Type B pancreatic cell (in vitro differentiated cells): ENCODE results near the gene HOMER1. TPM values are rescaled to one million over a fixed set of nuclear protein-coding genes. Genes with fewer than 3 reads are reported as not detected.

Experiments used
- DNase-seq: peaks from one replicate; pipeline ENCODE4 v3.0.0; 2021; ENCODE audit warnings: mixed read lengths; ENCODE audit not compliant: unreplicated experiment; ENCODE audit errors: extremely low spot score
- H3K27ac Mint-ChIP-seq: 2 replicates; pipeline ENCODE4 v1.8.0; 2021; ENCODE audit warnings: mild to moderate bottlenecking, mixed read lengths
- H3K27me3 Mint-ChIP-seq: 2 replicates; pipeline ENCODE4 v1.8.0; 2021; ENCODE audit warnings: mixed read lengths
- H3K36me3 Mint-ChIP-seq: 2 replicates; pipeline ENCODE4 v1.8.0; 2021; ENCODE audit warnings: mixed read lengths
- H3K4me1 Mint-ChIP-seq: one replicate; pipeline ENCODE4 v1.8.0; 2021; ENCODE audit warnings: mixed read lengths; ENCODE audit not compliant: unreplicated experiment
- H3K4me3 Mint-ChIP-seq: 2 replicates; pipeline ENCODE4 v1.8.0; 2021; ENCODE audit warnings: mild to moderate bottlenecking, mixed read lengths
- H3K9me3 Mint-ChIP-seq: 2 replicates; pipeline ENCODE4 v1.8.0; 2021; ENCODE audit warnings: mixed read lengths
- total RNA-seq: library from RNA; stranded (reverse); gene quantifications from 2 replicates; pipeline ENCODE4 v1.2.1, GENCODE V29; 2021; ENCODE audit warnings: low replicate concordance
- TF ChIP-seq, protein P1 (sequence below): fragments of 200-600 bp; sonication (generic); conservative IDR thresholded peaks from 2 replicates; pipeline ENCODE4 v1.5.0; 2021; ENCODE audit warnings: antibody characterized with exemption, mild to moderate bottlenecking

HOMER1 gene
- total RNA-seq, 1 donor from 2014 or later, result 20.0 TPM

DNA sequence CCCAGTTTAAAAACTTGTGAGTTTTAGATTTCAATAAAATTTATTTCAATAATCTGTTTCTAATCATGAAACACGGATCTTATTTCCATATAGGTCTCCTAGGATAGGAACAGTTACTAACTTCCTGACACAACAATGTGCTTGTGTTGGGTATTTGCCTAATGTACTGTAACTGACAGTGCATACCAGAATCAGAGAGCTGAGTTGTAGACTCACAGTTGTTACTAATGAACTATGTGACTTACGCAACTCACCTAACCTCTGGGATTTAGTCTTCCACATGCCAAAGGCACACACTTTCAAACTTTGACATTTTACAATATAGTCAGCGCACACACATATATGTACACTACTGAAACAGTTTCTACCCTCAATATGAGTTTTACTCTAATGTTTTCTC lies 77.7 kb downstream of the HOMER1 start:
- peaks cover 8% of the 10 kb centered on the region for H3K36me3 Mint-ChIP-seq
- DNase-seq, result no peak
- TF ChIP-seq, protein P1, sequence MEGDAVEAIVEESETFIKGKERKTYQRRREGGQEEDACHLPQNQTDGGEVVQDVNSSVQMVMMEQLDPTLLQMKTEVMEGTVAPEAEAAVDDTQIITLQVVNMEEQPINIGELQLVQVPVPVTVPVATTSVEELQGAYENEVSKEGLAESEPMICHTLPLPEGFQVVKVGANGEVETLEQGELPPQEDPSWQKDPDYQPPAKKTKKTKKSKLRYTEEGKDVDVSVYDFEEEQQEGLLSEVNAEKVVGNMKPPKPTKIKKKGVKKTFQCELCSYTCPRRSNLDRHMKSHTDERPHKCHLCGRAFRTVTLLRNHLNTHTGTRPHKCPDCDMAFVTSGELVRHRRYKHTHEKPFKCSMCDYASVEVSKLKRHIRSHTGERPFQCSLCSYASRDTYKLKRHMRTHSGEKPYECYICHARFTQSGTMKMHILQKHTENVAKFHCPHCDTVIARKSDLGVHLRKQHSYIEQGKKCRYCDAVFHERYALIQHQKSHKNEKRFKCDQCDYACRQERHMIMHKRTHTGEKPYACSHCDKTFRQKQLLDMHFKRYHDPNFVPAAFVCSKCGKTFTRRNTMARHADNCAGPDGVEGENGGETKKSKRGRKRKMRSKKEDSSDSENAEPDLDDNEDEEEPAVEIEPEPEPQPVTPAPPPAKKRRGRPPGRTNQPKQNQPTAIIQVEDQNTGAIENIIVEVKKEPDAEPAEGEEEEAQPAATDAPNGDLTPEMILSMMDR, result no peak
- H3K4me3 Mint-ChIP-seq, result no peak overlapping the region
- H3K4me1 Mint-ChIP-seq, result no peaks in the 10 kb centered on the region
- H3K27ac Mint-ChIP-seq, result no peak overlapping the region
- no peaks in the 10 kb centered on the region for H3K27me3 Mint-ChIP-seq
- H3K9me3 Mint-ChIP-seq, result no peaks in the 10 kb centered on the region

DNA sequence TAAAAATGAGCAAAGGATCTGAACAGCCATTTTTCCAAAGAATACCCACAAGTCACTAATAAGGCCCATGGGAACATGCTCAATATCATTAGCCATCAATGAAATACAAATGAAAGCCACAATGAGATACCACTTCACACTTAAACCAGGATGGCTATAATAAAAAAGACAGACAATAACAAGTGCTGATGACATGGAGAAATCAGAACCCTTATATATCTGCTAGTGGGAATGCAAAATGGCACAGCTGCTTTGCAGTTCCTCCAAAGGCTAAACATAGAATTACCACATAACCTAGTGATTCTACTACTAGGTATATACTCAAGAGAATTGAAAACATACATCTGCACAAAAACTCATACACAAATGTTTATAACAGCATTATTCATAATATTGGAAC lies 83.7 kb downstream of the HOMER1 start:
- no peaks in the 10 kb centered on the region for H3K9me3 Mint-ChIP-seq
- H3K27me3 Mint-ChIP-seq, result no peaks in the 10 kb centered on the region
- TF ChIP-seq, protein P1, result no peak
- no peaks in the 10 kb centered on the region for H3K4me1 Mint-ChIP-seq
- H3K4me3 Mint-ChIP-seq, result no peak overlapping the region
- DNase-seq, result no peak
- H3K36me3 Mint-ChIP-seq, result peaks cover 4% of the 10 kb centered on the region
- no peak overlapping the region for H3K27ac Mint-ChIP-seq

GRCh38 chr5:79423296-79423695 lies 90.6 kb downstream of the HOMER1 start:
- no peaks in the 10 kb centered on the region for H3K4me1 Mint-ChIP-seq
- H3K36me3 Mint-ChIP-seq, result no peaks in the 10 kb centered on the region
- DNase-seq, result no peak
- no peak overlapping the region for H3K27ac Mint-ChIP-seq
- H3K4me3 Mint-ChIP-seq, result no peak overlapping the region
- H3K27me3 Mint-ChIP-seq, result no peaks in the 10 kb centered on the region
- H3K9me3 Mint-ChIP-seq, result no peaks in the 10 kb centered on the region
- TF ChIP-seq, protein P1, result no peak

DNA sequence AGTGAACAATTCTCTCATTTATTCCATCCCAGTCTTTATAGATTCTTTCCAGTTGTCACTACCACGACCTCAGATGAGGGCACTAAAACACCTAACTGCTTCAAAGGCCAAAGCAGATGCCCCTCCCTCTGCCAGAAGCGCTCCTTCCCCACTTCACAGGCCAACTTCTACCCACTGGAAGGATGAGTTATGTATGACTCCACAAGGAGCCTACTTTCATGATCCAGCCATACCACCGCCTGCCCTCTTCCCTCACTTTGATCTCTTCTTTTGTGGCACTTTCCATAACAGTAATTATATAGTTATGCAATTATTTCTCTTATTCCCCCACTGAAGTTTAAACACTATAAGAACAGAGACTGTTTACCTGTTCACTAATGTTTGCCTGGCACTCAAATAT lies 93.7 kb downstream of the HOMER1 start:
- Mint-ChIP-seq H3K27me3 (no peaks in the 10 kb centered on the region), H3K4me1 (no peaks in the 10 kb centered on the region), H3K9me3 (no peaks in the 10 kb centered on the region), H3K27ac (no peak overlapping the region), H3K4me3 (no peak overlapping the region), H3K36me3 (no peaks in the 10 kb centered on the region)
- TF ChIP-seq, protein P1, result no peak
- no peak for DNase-seq

DNA sequence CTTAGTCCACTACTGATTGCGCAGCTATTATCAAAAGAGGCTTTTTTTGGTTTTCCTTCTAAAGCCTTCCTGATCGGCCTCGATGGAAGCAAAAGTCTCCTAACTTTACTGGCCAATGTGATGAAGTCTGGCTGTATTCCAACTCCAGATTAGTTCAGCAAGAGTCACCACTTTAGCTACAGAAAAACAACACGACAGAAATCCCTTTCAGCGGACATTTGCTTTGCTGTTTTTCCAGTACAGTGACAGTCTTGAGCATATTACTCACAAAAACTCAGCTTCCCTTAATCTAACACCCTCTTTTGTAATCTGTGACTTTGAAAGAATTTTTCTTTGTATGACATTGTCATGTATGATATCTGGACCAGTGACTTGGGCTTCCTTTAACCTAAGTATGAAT lies 95.7 kb downstream of the HOMER1 start:
- Mint-ChIP-seq H3K4me3 (no peak overlapping the region), H3K27ac (no peak overlapping the region), H3K27me3 (no peaks in the 10 kb centered on the region), H3K4me1 (no peaks in the 10 kb centered on the region), H3K36me3 (no peaks in the 10 kb centered on the region), H3K9me3 (no peaks in the 10 kb centered on the region)
- TF ChIP-seq, protein P1, result no peak
- no peak for DNase-seq

GRCh38 chr5:79417495-79417894 lies 96.4 kb downstream of the HOMER1 start:
- TF ChIP-seq, protein P1, result no peak
- Mint-ChIP-seq H3K27ac (no peak overlapping the region), H3K4me3 (no peak overlapping the region), H3K4me1 (no peaks in the 10 kb centered on the region), H3K9me3 (no peaks in the 10 kb centered on the region), H3K27me3 (no peaks in the 10 kb centered on the region), H3K36me3 (no peaks in the 10 kb centered on the region)
- DNase-seq, result no peak
